Retinal pigment epithelial cell (primary cell): ENCODE measurements around the gene SPART.

ENCODE experiments used
- DNase-seq: peaks from one replicate; pipeline ENCODE4 v3.0.0-alpha.2; 2010; ENCODE audit warnings: low read depth
- H3K4me3 ChIP-seq: 2 replicates; pipeline ENCODE4 v1.5.1; 2011; ENCODE audit warnings: mild to moderate bottlenecking, low read length, control low read depth, moderate library complexity
- TF ChIP-seq, protein P1 (sequence below): conservative IDR thresholded peaks from 2 replicates; pipeline ENCODE4 v1.5.1; 2011; ENCODE audit warnings: low read depth, low read length, control low read depth, inconsistent platforms

The SPART gene

DNA sequence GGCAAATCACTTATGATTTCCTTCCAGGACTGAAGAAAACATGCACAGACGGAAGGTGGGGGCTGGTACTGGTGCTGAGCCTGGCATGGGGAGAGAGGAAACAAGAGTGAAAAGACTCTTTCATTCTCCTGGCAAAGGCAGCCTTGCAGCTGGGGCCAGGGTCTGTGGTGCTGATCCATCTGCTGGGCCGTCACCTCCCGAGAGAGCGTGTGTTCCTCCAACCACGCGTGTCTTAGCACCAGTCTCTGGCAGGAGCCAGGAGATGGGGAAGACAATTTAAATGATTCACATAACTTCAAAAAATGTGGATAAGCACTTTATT lies 23.9 kb upstream of the SPART start:
- TF ChIP-seq, protein P1, sequence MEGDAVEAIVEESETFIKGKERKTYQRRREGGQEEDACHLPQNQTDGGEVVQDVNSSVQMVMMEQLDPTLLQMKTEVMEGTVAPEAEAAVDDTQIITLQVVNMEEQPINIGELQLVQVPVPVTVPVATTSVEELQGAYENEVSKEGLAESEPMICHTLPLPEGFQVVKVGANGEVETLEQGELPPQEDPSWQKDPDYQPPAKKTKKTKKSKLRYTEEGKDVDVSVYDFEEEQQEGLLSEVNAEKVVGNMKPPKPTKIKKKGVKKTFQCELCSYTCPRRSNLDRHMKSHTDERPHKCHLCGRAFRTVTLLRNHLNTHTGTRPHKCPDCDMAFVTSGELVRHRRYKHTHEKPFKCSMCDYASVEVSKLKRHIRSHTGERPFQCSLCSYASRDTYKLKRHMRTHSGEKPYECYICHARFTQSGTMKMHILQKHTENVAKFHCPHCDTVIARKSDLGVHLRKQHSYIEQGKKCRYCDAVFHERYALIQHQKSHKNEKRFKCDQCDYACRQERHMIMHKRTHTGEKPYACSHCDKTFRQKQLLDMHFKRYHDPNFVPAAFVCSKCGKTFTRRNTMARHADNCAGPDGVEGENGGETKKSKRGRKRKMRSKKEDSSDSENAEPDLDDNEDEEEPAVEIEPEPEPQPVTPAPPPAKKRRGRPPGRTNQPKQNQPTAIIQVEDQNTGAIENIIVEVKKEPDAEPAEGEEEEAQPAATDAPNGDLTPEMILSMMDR: no peak
- H3K4me3 ChIP-seq: no peak overlapping the region
- no peak for DNase-seq

DNA sequence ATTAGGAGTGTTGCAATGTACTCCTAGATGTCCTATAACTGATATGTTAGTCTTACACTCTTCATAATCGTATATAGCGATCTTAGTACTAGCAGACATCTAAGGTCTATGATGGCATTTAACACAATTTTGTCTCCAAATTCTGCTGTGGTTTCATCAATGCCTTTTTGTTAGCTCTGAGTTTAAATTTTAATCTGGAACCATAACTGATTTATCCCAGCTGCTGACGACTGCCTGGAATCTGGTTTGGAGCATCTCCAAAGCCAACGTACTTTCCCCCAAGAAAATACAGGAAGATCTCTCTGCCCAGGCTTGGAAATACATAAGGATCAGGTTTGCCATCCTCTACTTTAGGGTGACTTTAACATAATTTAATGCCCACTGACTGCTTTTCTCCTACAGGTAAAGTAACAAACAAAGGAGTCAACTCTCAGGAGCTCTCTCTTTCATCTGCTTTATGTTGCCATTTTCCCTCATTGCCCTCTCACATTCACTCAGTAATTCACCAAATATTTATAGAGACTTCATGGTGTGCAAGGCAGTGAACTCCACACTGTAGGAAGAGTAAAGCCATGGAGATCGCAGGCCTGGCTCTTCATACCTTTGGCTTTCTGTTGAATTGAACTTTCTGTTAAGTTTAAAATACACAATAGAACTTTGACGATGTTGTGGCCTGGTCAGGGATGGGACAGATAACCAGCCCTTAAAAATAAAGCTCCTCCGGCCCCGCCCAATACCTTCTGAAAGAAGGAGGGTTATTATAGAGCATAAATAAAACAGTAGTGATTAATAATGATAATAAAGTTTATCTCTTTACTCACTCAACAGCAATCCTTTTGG lies 23.3 kb upstream of the SPART start:
- DNase-seq: no peak
- H3K4me3 ChIP-seq: no peak overlapping the region
- TF ChIP-seq, protein P1: no peak

DNA sequence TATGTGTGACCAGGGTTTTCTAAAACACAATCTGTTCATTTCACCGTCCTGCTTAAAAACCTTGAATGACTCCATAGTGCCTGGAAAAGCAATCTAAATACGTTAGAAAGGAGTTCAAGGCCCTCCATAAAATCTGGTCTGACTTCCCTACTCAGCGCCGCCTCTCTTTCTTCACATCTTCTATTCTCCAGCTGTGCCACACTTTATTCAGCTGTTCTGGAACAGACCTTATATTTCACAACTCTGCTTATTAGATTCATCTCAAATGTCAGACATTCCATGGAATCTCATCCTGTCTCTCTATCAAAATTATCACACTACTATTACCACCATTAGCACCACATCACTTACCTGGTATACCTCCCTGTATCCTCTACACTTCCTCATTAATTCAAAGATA lies 19.8 kb upstream of the SPART start:
- TF ChIP-seq, protein P1: no peak
- H3K4me3 ChIP-seq: no peak overlapping the region
- no peak for DNase-seq

DNA sequence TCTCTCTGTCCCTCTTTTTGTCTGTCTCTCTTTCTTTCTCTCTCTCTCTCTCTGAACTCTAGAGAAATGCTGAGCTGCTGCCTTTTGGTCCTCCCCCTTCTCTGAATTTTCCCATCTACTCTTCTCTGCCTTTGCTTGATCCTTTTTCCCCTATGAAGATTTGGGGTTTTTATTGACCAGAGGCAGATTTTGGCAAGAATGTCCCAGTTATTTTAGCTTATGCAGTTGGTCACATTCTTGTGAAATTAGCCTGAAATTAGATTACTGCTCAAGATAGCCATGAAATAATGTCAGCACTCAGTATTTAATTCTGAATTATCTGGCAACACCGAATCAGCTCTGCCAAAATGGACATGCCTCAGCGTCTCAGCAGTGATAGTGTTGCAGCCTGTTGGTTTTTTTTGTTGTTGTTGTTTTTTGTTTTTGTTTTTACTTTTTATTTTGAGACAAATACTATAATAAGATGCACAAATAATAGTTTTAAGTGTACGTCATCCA lies 17.2 kb upstream of the SPART start:
- DNase-seq: no peak
- TF ChIP-seq, protein P1: no peak
- H3K4me3 ChIP-seq: no peak overlapping the region

DNA sequence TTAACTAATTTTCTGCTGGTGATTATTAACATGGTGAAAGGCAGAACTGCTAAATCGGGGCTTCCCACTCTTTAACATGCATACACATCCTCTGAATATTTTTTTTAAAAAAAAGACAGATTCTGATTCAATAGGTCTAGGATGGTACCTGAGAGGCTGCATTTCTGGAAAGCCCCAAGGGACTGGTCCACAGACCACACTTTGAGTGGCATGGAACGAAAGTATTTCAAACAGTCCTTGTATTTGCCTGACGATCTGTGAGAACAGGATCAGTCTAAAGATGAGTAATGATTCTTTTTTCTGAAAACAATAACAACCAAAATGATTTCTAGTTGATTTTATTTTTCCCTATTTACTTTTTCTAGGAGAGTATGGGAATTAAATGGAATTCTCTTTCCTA lies 16.7 kb upstream of the SPART start:
- no peak overlapping the region for H3K4me3 ChIP-seq
- TF ChIP-seq, protein P1: no peak
- DNase-seq: no peak

DNA sequence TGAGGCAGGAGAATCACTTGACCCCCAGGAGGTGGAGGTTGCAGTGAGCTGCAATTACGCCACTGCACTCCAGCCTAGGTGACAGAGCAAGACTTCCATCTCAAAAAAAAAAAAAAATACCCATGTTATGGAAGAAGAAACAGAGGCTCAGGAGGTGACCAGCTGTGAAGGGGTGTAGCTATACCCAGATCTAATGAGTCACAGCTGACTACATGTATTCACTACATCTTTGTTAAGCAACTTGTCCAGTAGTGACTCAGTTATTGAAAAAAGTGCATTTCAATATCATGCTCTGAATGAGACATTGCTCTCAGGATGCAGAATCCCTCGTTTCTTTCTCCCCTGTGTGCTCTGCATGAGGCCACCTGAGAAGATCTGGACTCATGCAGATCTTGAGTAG lies 16.1 kb upstream of the SPART start:
- DNase-seq: no peak
- H3K4me3 ChIP-seq: no peak overlapping the region
- TF ChIP-seq, protein P1: no peak

DNA sequence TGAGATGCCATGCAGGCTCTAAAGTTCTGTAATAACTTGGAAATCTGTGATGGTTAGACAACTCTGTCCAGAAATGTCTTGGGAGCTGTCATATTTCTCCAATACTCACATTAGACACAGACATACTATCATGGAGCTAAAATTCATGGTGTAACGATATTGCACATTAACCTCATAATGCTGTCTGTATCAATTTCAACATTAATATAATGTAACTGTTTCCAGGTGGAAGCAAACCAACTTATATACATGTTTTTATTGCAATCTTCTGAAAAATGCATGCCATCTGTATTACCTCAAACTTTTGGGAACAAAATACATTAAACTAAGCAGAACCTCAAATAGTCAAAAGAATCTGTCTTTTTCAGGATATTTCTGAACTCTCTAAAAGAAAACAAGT lies 14.7 kb upstream of the SPART start:
- no peak for DNase-seq
- TF ChIP-seq, protein P1: no peak
- H3K4me3 ChIP-seq: no peak overlapping the region
